Head of caudate nucleus (tissue), 42 donors: ENCODE data around the gene NME9.

ENCODE experiments used
- DNase-seq, 42 donors: peaks; one replicate each; pipeline versions ENCODE4 v3.0.0 to v3.0.0-alpha.2; 2020 to 2021; ENCODE audit warnings: mixed read lengths in 7 of 42
- intact Hi-C: fragments of 100-400 bp; cut with DNase I; formaldehyde crosslinking; loops from one replicate; pipeline ENCODE4 v1.15.0; 2022

The NME9 gene

DNA sequence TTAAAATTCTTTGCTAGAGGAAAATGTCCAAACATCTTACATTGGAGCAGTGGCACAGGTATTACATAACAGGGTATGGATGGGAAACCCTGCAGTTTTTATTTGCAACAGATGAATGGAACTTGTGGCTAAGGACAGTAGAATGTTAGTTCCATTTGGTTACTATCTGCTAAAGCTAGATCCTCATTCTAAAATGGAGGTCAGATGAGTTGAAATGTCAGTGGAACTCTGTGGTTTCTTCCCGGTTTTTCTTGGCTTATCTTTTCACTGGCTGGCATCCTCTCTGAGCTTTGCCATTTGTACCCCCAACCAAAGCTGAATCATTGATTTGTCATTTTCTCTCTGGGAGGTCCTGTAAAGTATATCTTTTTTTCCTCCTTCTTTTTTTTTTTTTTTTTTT is 73.6 kb downstream of the NME9 start:
- intact Hi-C loops = no loop called here
- DNase-seq = no peak

GRCh38 chr3:138254216-138254615 is 75.4 kb downstream of the NME9 start:
- intact Hi-C loops = no loop called here
- DNase-seq = no peak

DNA sequence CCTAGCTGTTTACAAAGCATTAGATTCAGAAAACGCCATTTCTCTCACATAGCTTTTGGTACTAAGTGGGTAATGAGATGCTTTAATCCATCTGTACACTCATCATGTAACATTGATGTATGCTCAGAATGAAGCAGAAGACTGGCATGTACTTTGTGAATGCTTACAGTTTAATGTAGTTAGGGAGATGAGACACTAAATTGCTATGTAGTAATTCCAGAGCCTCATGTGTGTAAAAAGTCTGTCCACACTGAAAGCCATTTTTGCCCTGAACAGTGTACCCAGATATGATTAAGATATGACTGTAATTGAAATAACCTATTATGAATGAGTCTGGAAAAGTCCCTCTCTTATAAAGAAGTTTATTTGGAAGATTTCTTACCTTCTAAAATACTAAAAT is 76.0 kb downstream of the NME9 start:
- DNase-seq = no peak
- intact Hi-C loops = no loop called here
